Kidney (tissue), 22 donors: ENCODE measurements around the gene IFT88. TPM values are rescaled to one million over a fixed set of nuclear protein-coding genes. Genes with fewer than 3 reads are reported as not detected.

Source experiments
- DNase-seq, 5 donors: peaks; one replicate each; pipeline ENCODE4 v3.0.0-alpha.2; 2013 to 2020
- FAIRE-seq: peaks from 2 replicates; lab custom pipeline; 2012; peaks lifted over from hg19 to GRCh38; lab: Jason Lieb, UNC
- H3K27ac ChIP-seq, 2 donors: one replicate each; pipeline ENCODE4 v1.7.0; 2013; ENCODE audit warnings: low read depth in 2 of 2, low read length in 2 of 2, inconsistent platforms in 1 of 2
- H3K27me3 ChIP-seq: one replicate; pipeline ENCODE4 v1.7.1; 2013; ENCODE audit warnings: low read length, inconsistent platforms; ENCODE audit not compliant: control insufficient read depth, insufficient read depth
- H3K36me3 ChIP-seq, 3 donors: one replicate each; pipeline versions ENCODE4 v1.7.0 to v1.7.1; 2013; ENCODE audit warnings: low read length in 3 of 3, control low read depth in 1 of 3, inconsistent platforms in 1 of 3; ENCODE audit not compliant: insufficient read depth in 3 of 3, control insufficient read depth in 2 of 3
- H3K4me1 ChIP-seq, 3 donors: one replicate each; pipeline versions ENCODE4 v1.7.0 to v1.7.1; 2013; ENCODE audit warnings: low read length in 3 of 3, inconsistent platforms in 1 of 3, low read depth in 1 of 3; ENCODE audit not compliant: control insufficient read depth in 2 of 3, insufficient read depth in 2 of 3
- H3K4me3 ChIP-seq, 3 donors: one replicate each; pipeline versions ENCODE4 v1.7.0 to v1.8.1; 2013; ENCODE audit warnings: low read length in 3 of 3, control low read depth in 1 of 3, inconsistent platforms in 1 of 3
- H3K9ac ChIP-seq, 3 donors: one replicate each; pipeline versions ENCODE4 v1.7.0 to v1.7.1; 2013; ENCODE audit warnings: low read length in 3 of 3, control low read depth in 1 of 3, inconsistent platforms in 1 of 3
- H3K9me3 ChIP-seq, 3 donors: one replicate each; pipeline versions ENCODE4 v1.7.0 to v1.7.1; 2013; ENCODE audit warnings: low read length in 3 of 3, control low read depth in 1 of 3, inconsistent platforms in 1 of 3; ENCODE audit not compliant: control insufficient read depth in 2 of 3, insufficient read depth in 1 of 3
- CTCF ChIP-seq: IDR thresholded peaks from 3 replicates; pipeline ENCODE4 v1.5.1; 2012; ENCODE audit warnings: mild to moderate bottlenecking, moderate library complexity, borderline replicate concordance; ENCODE audit not compliant: insufficient read depth; ENCODE audit errors: extremely low read depth
- intact Hi-C: fragments of 100-400 bp; cut with DNase I; formaldehyde crosslinking; loops from one replicate; pipeline ENCODE4 v1.11.1; 2022
- long read RNA-seq, 10 donors: library from polyadenylated mRNA in 1 of 10; unstranded in 1 of 10; transcript quantifications; one replicate each; pipeline ENCODE4 v2.0.0 and lab custom pipeline, GENCODE V29; 2021 to 2026
- polyA plus RNA-seq: library from polyadenylated mRNA; stranded (reverse); fragments of 350-450 nt; fragmentation: Illumina TruSeq; extraction: RNeasy Lipid Tissue Mini Kit (QIAGEN cat#74804); gene quantifications from one replicate; pipeline ENCODE4 v1.2.3, GENCODE V29; 2014; ENCODE audit warnings: low read depth, low replicate concordance; ENCODE audit not compliant: insufficient read depth
- total RNA-seq: library from RNA; stranded (reverse); fragmentation: NEBNext Ultra II Directional; extraction: Animal tissue kit (Norgen Biotek cat#: 25700); gene quantifications from one replicate; pipeline ENCODE4 v1.2.1, GENCODE V29; 2021
- donor health status: control.
- donor health status: control.
- donor health status: control.
- donor health status: control.
- donor health status: control.
- donor health status: DM: yes; HTN: yes; CAD: no.
- donor health status: Normal renal cell carcinoma (clear cell type).

The IFT88 gene
- total RNA-seq (30.3 TPM), polyA plus RNA-seq (20.2 TPM)
- long read RNA-seq, donor 1: 0 reads
- long read RNA-seq, donor 2, partial matches to known transcripts: 0 of 2 reads
- long read RNA-seq, donor 2, other reads (novel, unspliced or antisense): 0 of 2 reads
- long read RNA-seq, donor 3, partial matches to known transcripts: 0 of 4 reads
- long read RNA-seq, donor 3, other reads (novel, unspliced or antisense): 0 of 4 reads
- long read RNA-seq, donor 4, partial matches to known transcripts: 0 of 1 reads
- long read RNA-seq, donor 4, other reads (novel, unspliced or antisense): 0 of 1 reads
- long read RNA-seq, donor 5: 0 reads
- long read RNA-seq, donor 6, partial matches to known transcripts: 5 of 6 reads
- long read RNA-seq, donor 6, other reads (novel, unspliced or antisense): 0 of 6 reads
- long read RNA-seq, donor 7, transcript IFT88-202 (26 exons, 2,856 nt): major isoform, 12 of 48 reads
- long read RNA-seq, donor 7, partial matches to known transcripts: 9 of 48 reads
- long read RNA-seq, donor 7, other reads (novel, unspliced or antisense): 27 of 48 reads
- long read RNA-seq, donor 8, partial matches to known transcripts: 0 of 1 reads
- long read RNA-seq, donor 8, other reads (novel, unspliced or antisense): 0 of 1 reads
- long read RNA-seq, donor 9, partial matches to known transcripts: 0 of 2 reads
- long read RNA-seq, donor 9, other reads (novel, unspliced or antisense): 0 of 2 reads
- long read RNA-seq, donor 10, partial matches to known transcripts: 0 of 1 reads
- long read RNA-seq, donor 10, other reads (novel, unspliced or antisense): 0 of 1 reads

DNA sequence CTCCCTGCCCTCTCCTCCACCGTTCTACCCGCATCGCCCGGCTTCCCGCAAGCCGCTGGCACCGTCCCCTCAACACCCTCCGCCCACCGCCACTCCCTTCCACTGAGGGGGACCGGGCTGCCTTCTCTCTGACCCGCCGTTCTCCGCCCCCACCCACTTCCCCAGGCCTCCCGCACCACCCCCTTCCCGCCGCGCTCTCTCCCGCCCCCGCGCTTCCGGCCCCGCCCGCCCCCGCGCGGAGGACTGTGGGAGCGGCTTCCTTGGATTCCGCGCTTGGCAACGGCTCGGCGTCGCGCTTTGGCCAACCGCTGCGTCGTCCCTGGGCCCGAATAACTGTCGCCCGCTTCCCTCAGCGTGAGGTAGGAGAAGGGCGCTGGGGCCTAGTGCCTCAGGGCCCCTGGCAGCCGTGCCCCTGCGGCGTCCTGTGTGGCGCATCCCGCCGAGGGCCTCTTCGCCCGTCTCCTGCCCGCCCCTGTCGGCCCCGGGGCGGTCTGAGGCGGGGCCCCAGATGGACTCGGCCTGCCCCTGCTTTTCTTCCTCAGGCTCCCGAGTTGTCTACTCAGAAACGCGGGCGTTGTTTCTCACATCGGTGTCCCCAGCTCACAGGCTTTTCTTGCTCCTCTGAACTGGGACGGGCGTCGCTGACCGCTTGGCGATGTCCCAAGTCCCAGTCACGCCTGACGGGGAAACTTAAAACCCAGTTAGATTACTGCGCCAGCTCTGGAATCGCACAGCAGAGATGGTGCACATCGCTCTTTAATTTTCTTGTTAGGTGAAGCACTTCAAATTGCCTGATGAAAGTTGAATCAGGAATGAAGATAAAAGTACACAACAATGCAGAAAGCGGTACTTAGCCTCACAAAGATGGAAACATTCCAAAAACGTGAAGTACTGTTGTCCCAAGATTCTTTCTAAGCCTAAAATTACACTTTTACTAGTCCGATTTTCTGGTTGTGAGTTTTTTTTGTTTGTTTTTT is at the start of gene IFT88:
Gene IFT88, plus strand, starts transcription at position 260 of the 977 bp plus-strand sequence. CDS start 7,229 bp downstream, outside the sequence.
- Histone ChIP-seq H3K4me1 (peaks cover 0 to 5% (median 2%) of the 10 kb centered on the region in 3 donors), H3K9me3 (peaks cover 0 to 7% (median 0%) of the 10 kb centered on the region in 3 donors), H3K27me3 (no peaks in the 10 kb centered on the region), H3K36me3 (no peaks in the 10 kb centered on the region), H3K27ac (peak within 1 kb of the TSS; percentile 96 to 98), H3K4me3 (peak within 1 kb of the TSS; percentile 68 to 97 (median 90)), H3K9ac (peak within 1 kb of the TSS; percentile 90 to 95 (median 95))
- DNase-seq (peak; percentile 94 to 97 (median 96)), FAIRE-seq (no peak)
- peak; percentile 3 for TF ChIP-seq CTCF
- intact Hi-C loops: no loop called here

DNA sequence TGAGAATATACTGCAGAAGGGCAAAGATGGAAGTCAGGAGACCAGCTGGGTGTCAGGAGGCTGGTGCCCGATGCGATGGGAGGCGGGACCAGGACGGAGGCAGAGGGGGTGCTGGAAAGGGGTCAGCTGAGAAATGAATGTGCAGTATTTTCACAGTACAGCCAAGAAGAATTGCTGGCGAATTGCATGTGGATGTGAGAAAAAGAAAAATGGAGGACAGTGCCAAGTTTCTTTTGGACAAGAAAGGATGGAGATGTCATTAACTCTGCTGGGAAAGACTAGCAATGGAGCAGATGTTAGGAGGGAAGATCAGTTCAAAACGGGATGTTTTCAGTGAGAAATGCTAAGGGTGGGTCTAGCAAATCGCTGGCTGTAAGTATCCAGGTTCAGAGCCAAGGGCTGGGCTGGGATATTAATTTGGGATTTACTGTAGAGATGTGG is 48.3 kb upstream of the IFT88 start:
- H3K4me1 ChIP-seq: peaks cover 0 to 31% (median 16%) of the 10 kb centered on the region in 3 donors
- no peak for FAIRE-seq
- no peak overlapping the region for H3K4me3 ChIP-seq
- no peaks in the 10 kb centered on the region for H3K36me3 ChIP-seq
- intact Hi-C loops: no loop called here
- TF ChIP-seq CTCF: no peak
- H3K27me3 ChIP-seq: no peaks in the 10 kb centered on the region
- H3K9ac ChIP-seq: no peak overlapping the region
- peak overlapping the region; percentile 86 to 98 for H3K27ac ChIP-seq
- DNase-seq: no peak
- no peaks in the 10 kb centered on the region for H3K9me3 ChIP-seq

DNA sequence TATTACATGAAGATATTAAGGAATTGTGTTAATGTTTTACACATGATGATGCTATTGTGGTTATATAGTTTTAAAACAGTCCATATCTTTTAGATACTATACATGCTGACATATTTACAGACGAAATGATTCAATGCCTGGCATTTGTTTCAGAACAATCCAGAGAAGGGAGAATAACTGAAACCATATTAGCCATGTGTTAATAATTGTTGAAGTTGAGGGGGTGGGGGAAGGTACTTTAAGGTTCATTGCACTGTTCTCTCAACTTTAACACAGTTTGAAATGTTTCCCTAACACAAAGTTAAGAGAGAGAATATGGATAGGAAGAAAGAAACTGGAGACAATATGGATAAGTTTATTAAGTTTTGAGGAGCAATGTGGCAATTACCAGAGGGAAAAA is 47.1 kb upstream of the IFT88 start:
- no peak for TF ChIP-seq CTCF
- Histone ChIP-seq H3K4me3 (peak overlapping the region in 1 of 3 donors; percentile 42), H3K4me1 (peaks cover 0 to 33% (median 19%) of the 10 kb centered on the region in 3 donors), H3K27ac (peak overlapping the region; percentile 86 to 98), H3K27me3 (no peaks in the 10 kb centered on the region), H3K9ac (peak overlapping the region in 1 of 3 donors; percentile 79), H3K9me3 (no peaks in the 10 kb centered on the region), H3K36me3 (no peaks in the 10 kb centered on the region)
- intact Hi-C loops: no loop called here
- peak in 2 of 5 donors; percentile 65 to 68 for DNase-seq
- FAIRE-seq: peak; percentile 91
